Placental pericyte (primary cell): Measurements from ENCODE around the gene MDH1. TPM values are rescaled to one million over a fixed set of nuclear protein-coding genes. Genes with fewer than 3 reads are reported as not detected.

Source experiments
- total RNA-seq: library from RNA; depleted of rRNA; stranded (reverse); fragments of >200 nt; gene quantifications from 2 replicates; pipeline ENCODE4 v1.2.3, GENCODE V29; 2012

Gene MDH1
- total RNA-seq: 143 and 192 TPM in 2 replicates

DNA sequence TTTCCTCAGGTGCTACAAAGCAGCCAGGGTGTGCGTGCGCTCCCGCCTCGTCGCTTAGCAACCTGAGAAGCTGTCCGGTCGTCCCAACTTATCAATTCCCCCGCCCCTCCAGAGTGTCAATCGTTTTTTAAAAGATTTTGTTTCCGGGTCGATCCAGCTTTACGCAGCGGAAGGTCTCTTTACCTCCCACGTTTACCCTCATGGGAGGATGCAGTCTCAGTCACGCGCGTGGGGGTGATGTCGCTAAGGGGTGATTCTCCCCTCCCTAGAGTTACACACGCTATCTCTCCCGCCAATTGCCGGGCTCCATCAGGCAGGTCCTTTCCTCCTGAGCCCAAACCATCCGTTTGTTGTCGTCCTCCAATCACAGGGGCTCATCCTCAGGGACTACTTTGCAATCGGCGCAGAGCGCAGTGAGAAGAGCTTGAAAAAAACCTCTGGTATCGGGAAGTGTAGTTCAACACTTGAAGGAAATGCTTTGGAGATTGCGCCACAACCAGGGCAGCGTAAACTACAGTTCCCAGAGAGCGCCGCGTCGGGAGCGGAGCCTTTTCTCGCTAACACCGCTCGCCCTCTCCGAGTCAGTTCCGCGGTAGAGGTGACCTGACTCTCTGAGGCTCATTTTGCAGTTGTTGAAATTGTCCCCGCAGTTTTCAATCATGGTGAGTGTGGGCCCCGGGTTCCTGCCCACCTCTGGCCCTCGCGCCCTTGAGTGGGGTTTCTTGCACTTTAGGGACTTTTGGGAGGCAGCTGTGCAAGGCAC is at the start of gene MDH1, which contains the start of gene WDPCP:
MDH1 (plus strand) TSS at position 579 of the 763 bp plus-strand sequence; CDS start at position 660, 81 bp downstream.
WDPCP (minus strand) TSS at position 93 of the 763 bp plus-strand sequence. CDS start 206 bp downstream, outside the sequence.

Other genes starting within 250 kb of the MDH1 start
- 11.2 and 14.3 TPM in 2 replicates for gene WDPCP, start 486 bp upstream of the MDH1 start, total RNA-seq